GM19452 (cell line): ENCODE data around the gene HELQ.
"Not testable (repeated sequence)": the region's sequence is repeated elsewhere in the genome, so short reads cannot be mapped to it uniquely, and the experiment has no call there.

Experiments used
- ATAC-seq: cut with Tn5 transposase; IDR thresholded peaks from one replicate; pipeline ENCODE4 v1.9.1; 2021; ENCODE audit not compliant: unreplicated experiment

HELQ gene

DNA sequence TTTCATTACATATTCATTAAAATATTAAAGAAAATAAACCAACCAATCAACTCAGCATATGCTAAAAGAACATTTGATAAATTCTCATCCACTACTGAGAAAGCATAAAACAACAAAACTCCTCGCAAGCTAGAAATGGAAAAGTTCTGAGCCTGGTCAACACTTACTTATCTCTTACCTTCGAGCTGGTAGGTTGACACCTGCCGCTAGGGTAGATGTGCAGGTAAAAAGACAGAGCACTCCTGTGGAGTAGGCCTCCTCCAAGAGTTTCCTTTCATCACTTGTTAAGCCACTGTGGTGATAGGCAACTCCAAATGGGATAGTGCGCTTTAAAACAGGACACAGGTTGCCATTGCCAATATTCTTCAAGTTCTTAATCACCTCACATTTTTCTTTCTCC, 18.9 kb downstream of the HELQ start:
- ATAC-seq = no peak

DNA sequence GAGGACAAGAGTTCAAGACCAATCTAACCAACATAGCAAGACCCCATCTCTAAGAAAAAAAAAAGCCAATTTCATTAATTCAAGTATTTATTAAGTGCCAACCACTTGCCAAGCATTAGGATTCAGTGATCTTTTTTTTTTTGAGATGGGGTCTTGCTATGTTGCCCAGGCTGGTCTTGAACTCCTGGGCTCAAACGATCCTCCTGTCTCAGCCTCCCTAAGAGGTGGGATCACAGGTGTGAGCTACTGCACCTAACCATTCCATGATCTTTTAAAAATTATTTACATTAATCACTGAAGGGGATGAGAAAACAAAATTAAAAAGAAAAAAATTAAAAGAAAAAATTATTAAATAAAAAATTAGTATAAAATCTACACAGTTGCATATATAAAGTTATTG, 24.4 kb downstream of the HELQ start:
- no peak for ATAC-seq

DNA sequence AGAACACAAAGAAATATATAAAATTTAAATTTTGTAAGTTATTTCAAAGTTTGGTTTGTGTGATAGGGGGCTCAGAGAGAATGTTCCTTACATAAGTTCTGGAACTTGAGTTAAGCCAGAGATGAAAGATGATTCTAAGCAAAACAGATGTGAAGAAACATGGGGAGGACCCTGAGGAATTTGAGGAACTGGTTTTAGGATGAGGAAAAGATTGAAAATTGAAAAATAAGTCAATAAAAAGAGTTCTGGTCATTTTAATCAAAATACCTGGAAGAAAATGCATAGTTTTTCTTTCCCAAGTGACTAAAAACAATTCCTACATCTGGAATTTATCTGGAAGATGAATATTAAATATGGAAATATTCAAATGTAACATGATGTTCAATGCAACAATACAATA, 37.4 kb downstream of the HELQ start:
- ATAC-seq = no peak

DNA sequence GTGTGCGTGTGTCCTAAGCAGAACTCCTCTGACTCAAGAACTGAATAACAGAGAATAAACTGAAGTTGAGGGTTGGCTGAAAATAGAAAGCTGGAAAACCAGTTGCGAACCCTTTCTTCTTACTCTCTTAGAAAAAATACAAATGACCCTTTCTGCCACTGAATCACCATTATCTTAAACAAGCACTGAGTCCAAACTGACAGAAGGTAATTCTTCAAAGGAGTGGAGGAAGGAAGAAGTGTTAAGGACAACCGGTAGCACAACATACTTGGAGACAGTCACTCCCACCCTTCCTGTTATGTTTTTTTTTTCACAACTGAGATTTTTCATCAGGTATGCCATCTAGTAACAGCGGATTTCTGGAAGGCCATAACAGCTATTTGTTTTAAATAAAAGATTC, 38.1 kb downstream of the HELQ start:
- no peak for ATAC-seq

DNA sequence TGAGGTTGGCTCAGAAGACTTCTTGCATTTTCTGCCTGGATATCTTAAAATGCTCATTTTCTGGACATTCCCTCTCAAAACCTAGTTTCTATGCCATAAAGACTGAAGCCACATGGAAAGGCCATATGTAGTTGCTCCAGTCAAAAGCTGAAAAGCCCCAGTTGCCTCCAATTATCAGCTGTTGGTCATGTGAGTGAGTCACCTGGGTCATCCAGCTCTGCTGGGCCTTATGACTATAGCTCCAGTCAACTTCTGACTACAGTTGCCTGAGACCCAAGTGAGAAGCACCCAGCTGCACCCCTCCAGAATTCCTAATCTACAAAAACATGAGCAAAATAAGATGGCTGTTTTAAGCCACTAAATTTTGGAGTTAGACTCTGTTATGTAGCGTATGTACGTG, 41.9 kb downstream of the HELQ start:
- ATAC-seq = no peak

DNA sequence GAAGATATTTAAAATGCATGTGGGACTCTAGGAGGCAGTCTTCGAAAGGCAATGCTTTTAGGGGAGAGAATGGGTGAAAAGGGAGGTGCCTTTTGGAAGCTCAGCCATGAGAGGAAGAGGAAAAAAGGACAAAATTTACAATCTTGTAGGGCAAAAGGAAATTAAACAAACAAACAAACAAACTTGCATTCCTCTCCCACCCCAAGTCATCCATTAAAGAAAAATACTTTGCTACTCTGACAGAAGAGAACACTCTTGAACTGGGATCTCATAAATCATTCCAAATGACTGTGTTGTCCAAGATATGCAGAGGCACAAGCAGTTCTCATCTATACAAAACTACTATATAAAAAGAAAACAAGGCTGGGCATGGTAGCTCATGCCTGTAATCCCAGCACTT, 46.7 kb downstream of the HELQ start:
- ATAC-seq = no peak

DNA sequence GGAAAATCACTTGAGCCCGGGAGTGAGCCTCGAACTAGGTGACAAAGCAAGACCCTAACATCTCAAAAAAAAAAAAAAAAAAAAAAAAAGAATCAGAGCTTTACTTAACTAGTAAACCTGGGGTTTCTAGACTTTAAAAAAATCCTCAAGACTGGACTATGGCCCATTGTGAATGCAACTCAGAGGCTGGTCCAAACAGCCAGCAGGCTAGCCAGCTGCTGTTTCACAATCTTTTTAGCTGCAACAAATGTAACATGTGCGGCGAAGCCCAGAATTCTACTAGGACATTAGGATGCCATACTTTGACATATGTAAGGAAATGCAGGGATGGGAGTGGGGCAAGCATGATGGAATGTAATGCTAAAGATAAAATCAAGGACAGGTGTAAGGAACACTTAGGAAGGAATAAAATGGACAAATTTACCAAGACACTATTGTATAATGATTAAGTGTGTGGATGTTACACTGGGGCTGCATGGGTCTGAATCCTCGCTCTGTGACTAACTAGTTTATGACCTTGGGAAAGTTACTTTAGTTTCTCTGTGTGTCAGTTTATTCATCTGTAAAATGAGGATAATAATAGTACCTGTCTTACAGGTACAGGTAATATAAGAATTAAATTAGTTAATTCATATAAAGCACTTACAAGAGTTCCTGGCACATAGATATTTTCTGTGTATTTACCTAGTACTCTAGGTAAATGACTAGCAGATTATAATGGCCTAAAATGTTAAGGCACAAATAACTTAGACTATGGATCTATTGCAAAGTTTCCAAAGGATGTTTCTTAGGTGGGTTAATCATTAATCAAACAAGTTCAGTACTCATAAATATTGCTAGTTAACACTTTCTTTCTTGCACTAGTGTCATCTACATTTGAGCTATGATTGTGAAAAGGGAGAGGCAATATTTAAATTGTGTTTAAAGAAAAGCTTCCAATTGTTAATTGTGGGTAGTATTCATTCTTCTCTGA, 49.5 kb downstream of the HELQ start:
- ATAC-seq = no peak

DNA sequence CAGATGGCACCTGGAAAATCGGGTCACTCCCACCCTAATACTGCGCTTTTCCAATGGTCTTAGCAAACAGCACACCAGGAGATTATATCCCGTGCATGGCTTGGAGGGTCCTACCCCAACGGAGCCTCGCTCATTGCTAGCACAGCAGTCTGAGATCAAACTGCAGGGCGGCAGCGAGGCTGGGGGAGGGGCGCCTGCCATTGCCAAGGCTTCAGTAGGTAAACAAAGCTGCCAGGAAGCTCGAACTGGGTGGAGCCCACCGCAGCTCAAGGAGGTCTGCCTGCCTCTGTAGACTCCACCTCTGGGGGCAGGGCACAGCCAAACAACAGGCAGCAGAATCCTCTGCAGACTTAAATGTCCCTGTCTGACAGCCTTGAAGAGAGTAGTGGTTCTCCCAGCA, 57.5 kb downstream of the HELQ start:
- not testable (repeated sequence) for ATAC-seq

DNA sequence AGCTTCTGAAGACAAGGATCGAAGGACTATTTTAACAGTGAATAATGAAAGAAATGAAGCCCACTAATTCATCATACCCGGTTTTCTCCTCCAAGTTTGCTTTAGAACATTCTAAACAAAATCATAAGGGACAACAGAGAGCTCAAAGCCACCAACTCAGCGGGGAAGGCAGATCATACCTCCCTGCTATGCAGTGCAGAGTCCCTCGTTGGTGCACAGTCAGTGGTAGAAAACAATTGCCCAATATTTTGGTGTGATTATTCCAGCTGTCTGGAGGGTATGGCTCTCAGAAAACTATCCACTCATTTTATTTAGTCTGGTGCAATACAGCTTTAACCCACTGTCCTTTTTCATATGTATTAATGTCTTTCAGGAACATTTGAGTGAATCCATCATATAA, 61.7 kb downstream of the HELQ start:
- ATAC-seq = no peak

DNA sequence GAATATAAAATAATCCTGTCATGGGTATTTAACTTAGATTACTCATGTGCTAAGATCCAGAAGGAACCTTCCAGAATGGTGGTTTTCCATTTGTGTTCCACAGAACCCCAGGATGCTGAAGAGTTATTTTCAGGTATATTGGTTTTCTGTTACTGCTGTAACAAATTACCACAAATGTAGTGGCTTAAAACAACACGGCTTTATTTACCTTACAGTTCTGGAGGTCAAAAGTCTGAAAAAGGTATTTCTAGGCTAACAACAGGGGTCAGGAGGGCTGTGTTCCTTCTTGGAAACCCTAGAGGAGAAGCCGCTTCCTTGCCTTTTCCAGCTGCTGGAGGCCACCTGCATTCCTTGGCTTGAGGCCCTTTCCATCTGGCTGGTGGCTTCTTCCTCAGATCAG, 63.1 kb downstream of the HELQ start:
- ATAC-seq = no peak

DNA sequence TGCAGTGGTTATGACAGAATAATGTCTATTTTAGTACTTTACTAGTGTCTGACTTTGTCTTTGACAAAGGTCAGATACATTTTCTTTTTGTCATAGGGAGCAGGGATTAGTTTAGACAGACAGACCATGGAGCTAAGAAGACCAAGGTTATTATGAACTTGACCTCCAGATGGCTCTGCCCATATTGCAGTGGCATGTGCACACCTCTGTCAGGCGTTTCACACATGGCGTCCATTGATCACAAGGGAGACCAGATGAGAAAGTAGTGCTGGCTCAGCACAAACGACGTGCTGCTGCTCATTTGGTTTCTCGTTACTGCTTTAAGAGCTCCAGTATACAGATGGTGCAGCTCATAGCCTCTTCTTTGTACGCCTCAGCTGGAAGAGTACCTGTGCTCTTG, 64.7 kb downstream of the HELQ start:
- ATAC-seq = no peak

DNA sequence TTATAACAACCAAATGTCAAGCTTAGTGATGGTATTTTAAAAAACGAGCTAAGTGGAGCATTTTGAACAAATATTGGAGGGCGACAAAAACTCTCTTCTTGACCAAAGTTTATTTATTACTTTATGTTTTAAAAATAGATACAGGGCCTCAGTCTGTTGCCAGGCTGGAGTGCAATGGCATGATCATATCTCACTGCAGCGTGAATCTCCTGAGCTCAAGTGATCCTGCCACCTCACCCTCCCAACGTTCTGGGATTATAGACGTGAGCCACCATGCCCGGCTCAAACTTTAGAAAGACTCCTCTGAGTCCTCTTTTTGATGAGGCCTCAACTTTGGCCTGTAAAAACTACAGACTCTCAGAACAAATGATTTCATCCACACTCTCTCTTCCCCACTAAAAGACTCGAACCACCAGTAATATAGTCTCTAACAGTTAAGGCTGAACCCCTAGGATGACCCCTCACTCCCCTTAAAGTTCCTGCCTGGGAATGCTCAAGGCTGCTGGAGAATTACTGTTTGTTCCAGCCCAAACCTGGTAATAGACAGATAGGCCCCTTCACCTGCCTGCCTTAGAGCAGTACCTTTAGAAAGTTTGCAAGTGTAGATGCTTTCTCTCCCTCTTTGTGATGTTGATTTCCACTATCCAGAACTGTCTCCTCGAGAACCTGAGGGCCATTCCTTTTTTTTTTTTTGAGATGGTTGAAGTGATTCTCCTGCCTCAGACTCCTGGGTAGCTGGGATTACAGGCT, 65.7 kb downstream of the HELQ start:
- no peak for ATAC-seq

DNA sequence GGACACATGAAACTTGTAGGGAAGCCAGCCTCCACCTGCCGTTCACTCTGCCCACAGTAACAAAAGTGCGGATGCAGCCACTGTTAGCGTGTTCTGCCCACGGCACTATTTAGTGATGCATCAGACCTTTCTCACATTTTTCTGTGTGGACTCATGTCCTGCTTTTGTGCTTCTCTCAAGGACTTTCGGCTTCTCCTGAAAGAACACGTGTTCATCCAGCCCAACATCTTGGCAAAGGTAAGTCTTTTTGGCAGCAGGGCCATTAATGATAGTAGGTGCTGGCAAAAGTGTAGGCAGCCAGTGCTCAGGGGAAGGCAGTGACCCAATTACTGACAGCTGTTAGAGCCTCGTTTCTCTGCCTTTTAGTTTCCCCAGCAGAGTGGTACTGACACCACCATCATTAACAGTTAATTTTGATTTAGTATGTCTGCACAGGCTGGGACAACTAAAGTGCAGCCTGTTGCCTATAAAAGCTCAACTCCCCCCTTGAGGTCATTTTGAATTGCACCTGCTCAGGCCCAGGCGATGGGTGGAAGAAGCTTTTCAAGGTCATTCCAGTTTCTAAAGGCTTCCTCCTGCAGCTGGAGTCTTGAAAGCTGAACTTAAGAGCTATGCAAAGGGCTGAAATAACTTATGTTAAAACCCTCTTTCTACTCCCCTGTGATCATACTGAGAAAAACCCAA, 66.4 kb downstream of the HELQ start:
- no peak for ATAC-seq

DNA sequence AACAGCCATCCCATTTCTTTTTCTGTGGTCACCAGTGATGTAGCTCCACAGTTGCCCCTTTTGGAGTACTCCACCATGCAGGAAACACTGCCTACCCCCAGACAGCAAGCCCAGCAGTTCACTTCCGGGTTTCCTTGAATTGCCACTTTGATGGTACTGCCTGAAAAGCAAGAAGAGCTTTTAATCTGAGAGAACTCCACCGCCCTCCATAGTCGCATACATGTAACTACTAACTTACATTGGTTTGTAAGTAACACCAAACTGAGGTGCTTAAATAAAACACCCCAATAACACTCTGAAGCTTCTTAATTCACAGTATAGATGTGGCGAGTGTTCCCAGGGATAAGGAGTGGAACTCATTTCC, 67.3 kb downstream of the HELQ start:
- ATAC-seq = no peak

DNA sequence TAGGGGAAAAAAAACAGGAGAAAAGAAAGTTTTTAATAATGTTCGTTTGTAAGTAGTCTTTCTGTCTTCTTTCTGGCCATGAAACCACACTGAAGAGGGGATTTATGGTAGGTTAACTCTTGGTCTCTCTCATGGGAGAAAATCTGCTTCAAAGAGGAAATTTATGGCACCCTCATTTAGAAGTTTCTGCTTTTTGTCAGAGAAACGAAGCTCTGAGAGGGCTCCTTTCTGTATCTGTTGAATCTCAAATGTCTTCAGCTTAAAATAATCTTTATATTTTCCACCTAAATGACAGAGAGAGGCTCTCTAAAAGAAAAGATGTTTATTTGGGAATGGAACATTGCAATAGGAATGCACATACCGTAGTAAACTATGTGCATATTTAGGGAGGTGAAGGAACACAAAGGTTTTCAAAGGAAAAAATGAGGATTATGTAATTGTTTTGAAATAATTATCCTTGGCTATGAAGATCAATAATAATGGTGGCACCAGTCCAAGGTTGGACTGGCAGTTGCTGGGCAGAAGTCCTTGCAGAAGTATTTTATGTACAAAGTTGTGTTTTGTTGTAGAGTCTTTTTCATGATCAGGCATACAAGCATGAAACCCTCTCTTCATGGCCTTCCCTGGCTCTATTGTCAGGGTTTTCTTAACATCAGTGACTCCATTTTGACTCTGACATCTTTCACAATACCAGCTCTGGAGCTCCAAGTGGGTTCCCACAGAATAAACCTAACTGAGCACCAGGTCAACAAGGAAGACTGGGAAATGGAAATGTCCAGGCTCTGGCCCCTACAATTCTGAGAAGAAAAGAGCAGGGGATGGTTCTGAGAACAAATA, 67.9 kb downstream of the HELQ start:
- ATAC-seq = no peak

DNA sequence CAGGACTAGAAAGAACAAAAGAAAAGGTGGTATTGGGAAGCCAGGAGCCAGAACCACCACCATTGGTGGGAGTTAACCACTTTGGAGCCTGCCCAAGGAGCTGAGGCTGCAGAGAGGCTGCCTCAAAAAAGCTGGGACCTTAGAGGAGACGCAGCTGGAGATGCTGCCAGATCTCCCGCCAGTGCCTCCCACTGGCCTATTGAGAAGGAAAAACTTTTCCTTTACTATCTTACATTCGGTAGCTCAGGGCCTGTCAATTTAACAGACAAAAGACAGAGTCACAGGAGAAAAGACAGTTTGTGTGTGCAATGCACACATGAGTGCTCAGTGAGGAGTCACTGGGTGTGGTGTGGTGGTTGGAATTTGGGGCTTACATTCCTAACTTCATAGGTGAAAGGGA, 68.6 kb downstream of the HELQ start:
- ATAC-seq = no peak

DNA sequence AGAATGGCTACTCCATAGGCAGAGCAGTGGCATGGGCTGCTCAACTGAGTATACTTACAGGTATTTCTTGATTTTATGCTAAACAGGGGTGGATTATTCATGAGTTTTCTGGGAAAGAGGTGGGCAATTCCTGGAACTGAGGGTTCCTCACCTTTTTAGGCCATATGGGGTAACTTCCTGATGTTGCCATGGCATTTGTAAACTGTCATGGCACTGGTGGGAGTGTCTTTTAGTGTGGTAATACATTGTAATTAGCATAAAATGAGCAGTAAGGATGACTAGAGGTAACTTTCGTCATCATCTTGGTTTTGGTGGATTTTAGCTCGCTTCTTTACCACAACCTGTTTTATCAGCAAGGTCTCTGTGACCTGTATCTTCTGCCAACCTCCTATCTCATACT, 72.8 kb downstream of the HELQ start:
- no peak for ATAC-seq

DNA sequence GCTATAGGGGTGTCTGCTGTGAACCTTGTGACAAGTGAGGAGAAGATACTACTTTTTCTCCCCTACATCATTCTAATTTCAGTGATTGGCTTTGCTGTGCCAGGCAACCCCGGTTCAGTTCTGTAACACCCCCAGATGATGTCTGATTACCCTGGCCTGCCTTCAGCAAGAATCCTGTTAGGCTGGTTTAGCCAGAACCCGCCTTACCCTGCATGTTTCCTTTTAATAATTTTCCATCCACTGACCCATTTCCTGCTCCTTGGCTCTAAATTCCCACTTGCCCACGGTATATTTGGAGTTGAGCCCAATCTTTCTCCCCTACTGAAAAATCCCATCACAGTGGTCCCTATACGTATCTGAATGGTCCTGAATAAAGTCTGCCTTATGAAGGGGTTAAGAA, 74.5 kb downstream of the HELQ start:
- ATAC-seq = no peak

DNA sequence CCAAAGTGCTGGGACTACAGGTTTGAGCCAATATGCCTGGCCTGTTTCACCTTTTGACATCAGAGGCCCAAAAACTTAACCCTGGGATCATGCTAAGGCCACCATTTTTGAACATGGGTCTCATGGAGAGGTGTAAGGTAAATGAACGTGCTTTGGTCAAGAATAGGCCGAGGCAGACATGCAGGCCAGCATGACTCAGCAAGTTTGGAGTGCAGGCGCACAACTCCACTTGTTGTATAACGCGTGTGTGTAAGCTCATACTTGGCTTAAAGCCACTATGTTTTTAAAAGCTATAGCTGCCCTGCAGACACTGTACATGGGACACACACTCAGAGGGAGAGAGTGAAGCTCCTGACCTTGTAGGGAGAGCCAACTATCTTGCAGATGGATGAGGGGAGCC, 77.2 kb downstream of the HELQ start:
- no peak for ATAC-seq

DNA sequence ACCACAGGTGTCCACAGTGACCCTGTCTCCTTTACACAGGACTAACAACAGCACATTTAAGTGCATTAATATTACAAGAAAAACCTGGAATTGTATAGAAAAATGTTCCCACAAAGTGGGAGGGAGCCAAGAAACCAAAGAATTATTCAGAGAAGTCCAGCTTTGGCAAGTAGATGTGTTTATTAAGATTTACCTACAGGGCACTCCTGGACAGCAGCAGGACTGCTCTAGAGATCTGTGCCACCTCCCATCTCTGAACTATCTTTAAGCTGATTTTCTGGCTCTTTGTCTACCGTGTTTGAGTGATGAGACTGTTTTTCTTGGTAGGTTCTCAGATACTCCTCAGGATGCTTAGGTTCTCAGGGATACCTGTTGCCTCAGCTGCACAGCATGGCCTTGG, 82.7 kb downstream of the HELQ start:
- ATAC-seq = no peak

DNA sequence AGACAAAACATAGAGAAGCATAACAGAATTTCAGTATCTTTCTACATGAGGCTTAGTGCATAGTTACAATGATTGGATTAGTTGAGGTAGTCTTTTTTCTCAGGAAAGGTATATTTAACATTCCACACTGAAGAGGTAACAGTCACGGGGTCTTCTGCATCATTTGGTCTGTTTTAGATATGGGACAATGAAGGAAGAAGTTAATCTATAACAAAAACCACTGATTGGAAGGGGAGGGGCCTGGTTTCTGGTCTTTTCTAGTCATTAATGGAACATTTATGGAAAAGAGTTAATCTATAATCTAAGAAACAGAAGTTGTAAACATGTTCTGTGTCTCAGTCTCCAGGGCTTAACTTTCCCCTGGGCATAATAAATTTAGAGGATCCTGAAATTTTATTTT, 83.7 kb downstream of the HELQ start:
- no peak for ATAC-seq
